Measurements from ENCODE around the gene NELL1. TPM values are rescaled to one million over a fixed set of nuclear protein-coding genes. Genes with fewer than 3 reads are reported as not detected.

NELL1 gene
- total RNA-seq, 1 experiment from 2014 or later, result not detected

- CTCF ChIA-PET, result no interaction called here
- Histone ChIP-seq H3K9me3 (ENCODE audit: low read length) (0 out of 2 replicates have a peak, but pooled peaks cover 8% of the 10 kb centered on the region), H3K9me2 (replicated peaks; ENCODE audit: low read length) (no peaks in the 10 kb centered on the region), H3K4me1 (ENCODE audit: insufficient read depth, low read length) (no peaks in the 10 kb centered on the region), H3F3A (ENCODE audit: low read length, unreplicated experiment) (no peaks in the 10 kb centered on the region), H3K9ac (ENCODE audit: low read length) (no peak overlapping the region), H3K27ac (ENCODE audit: low read length) (no peak overlapping the region), H3K4me3 (ENCODE audit: low read length) (no peak overlapping the region), H4K20me1 (ENCODE audit: low read length) (no peaks in the 10 kb centered on the region), H3K79me2 (ENCODE audit: low read length) (no peaks in the 10 kb centered on the region), H3K36me3 (ENCODE audit: low read depth, low read length) (no peaks in the 10 kb centered on the region), H3K27me3 (ENCODE audit: low read length) (no peaks in the 10 kb centered on the region), H3K4me2 (ENCODE audit: low read length) (no peak overlapping the region), H2AFZ (ENCODE audit: low read length) (no peak overlapping the region)
- ATAC-seq (no peak), DNase-seq (no peak)
- intact Hi-C loops (cut with micrococcal nuclease), result no loop called here
- BruUV-seq (replicated peaks), result no TSS peak
- POLR2A ChIA-PET (ENCODE audit: unreplicated experiment), result no interaction called here
- TF ChIP-seq EZH2phosphoT487 (IDR thresholded peaks at IDR 0.05; ENCODE audit: borderline replicate concordance, low read length) (no peak), CTCF (conservative IDR thresholded peaks at IDR 0.05; ENCODE audit: low read depth, low read length) (no peak), EZH2 (IDR thresholded peaks at IDR 0.05; ENCODE audit: low read length, unreplicated experiment) (no peak)
Measured at GRCh38 chr11:20933086-20933485, 263.7 kb downstream of the NELL1 start.

- Histone ChIP-seq H2AFZ (ENCODE audit: low read length) (no peak overlapping the region), H4K20me1 (ENCODE audit: low read length) (no peaks in the 10 kb centered on the region), H3K9me3 (ENCODE audit: low read length) (0 out of 2 replicates have a peak, but pooled peaks cover 8% of the 10 kb centered on the region), H3K27me3 (ENCODE audit: low read length) (no peaks in the 10 kb centered on the region), H3K4me3 (ENCODE audit: low read length) (no peak overlapping the region), H3F3A (ENCODE audit: low read length, unreplicated experiment) (no peaks in the 10 kb centered on the region), H3K36me3 (ENCODE audit: low read depth, low read length) (no peaks in the 10 kb centered on the region), H3K27ac (ENCODE audit: low read length) (no peak overlapping the region), H3K9ac (ENCODE audit: low read length) (no peak overlapping the region), H3K79me2 (ENCODE audit: low read length) (no peaks in the 10 kb centered on the region), H3K9me2 (replicated peaks; ENCODE audit: low read length) (no peaks in the 10 kb centered on the region), H3K4me1 (ENCODE audit: insufficient read depth, low read length) (no peaks in the 10 kb centered on the region), H3K4me2 (ENCODE audit: low read length) (no peak overlapping the region)
- DNase-seq, result no peak
- intact Hi-C loops (cut with micrococcal nuclease), result no loop called here
- TF ChIP-seq EZH2phosphoT487 (IDR thresholded peaks at IDR 0.05; ENCODE audit: borderline replicate concordance, low read length) (no peak), CTCF (conservative IDR thresholded peaks at IDR 0.05; ENCODE audit: low read depth, low read length) (no peak), EZH2 (IDR thresholded peaks at IDR 0.05; ENCODE audit: low read length, unreplicated experiment) (no peak)
- CTCF ChIA-PET, result no interaction called here
- no peak for ATAC-seq
- BruUV-seq (replicated peaks), result no TSS peak
- POLR2A ChIA-PET (ENCODE audit: unreplicated experiment), result no interaction called here
Measured at GRCh38 chr11:20933958-20934357, 264.6 kb downstream of the NELL1 start.

GRCh38 chr11:20934516-20934915 lies 265.1 kb downstream of the NELL1 start:
- Histone ChIP-seq H2AFZ (ENCODE audit: low read length) (no peak overlapping the region), H3K9me3 (ENCODE audit: low read length) (0 out of 2 replicates have a peak, but pooled peaks cover 8% of the 10 kb centered on the region), H3F3A (ENCODE audit: low read length, unreplicated experiment) (no peaks in the 10 kb centered on the region), H3K79me2 (ENCODE audit: low read length) (no peaks in the 10 kb centered on the region), H3K4me1 (ENCODE audit: insufficient read depth, low read length) (no peaks in the 10 kb centered on the region), H3K9ac (ENCODE audit: low read length) (no peak overlapping the region), H4K20me1 (ENCODE audit: low read length) (no peaks in the 10 kb centered on the region), H3K4me3 (ENCODE audit: low read length) (no peak overlapping the region), H3K36me3 (ENCODE audit: low read depth, low read length) (no peaks in the 10 kb centered on the region), H3K9me2 (replicated peaks; ENCODE audit: low read length) (no peaks in the 10 kb centered on the region), H3K27ac (ENCODE audit: low read length) (no peak overlapping the region), H3K4me2 (ENCODE audit: low read length) (no peak overlapping the region), H3K27me3 (ENCODE audit: low read length) (no peaks in the 10 kb centered on the region)
- no peak for DNase-seq
- TF ChIP-seq CTCF (conservative IDR thresholded peaks at IDR 0.05; ENCODE audit: low read depth, low read length) (no peak), EZH2 (IDR thresholded peaks at IDR 0.05; ENCODE audit: low read length, unreplicated experiment) (no peak), EZH2phosphoT487 (IDR thresholded peaks at IDR 0.05; ENCODE audit: borderline replicate concordance, low read length) (no peak)
- ChIA-PET POLR2A (ENCODE audit: unreplicated experiment) (no interaction called here), CTCF (no interaction called here)
- intact Hi-C loops (cut with micrococcal nuclease), result no loop called here
- ATAC-seq, result no peak
- BruUV-seq (replicated peaks), result no TSS peak
